ENCODE measurements around the gene AGO1.

The AGO1 gene

GRCh38 chr1:35980090-35980489, 97.1 kb downstream of the AGO1 start:
- Histone ChIP-seq H3K4me3 (ENCODE audit: low read depth, low read length) (no peak overlapping the region), H3K4me2 (ENCODE audit: low read length) (no peak overlapping the region), H3K79me2 (no peaks in the 10 kb centered on the region), H3K27me3 (ENCODE audit: control insufficient read depth, insufficient read depth, low read length) (no peaks in the 10 kb centered on the region), H3K36me3 (ENCODE audit: control insufficient read depth, insufficient read depth, low read length) (no peaks in the 10 kb centered on the region), H3K9ac (no peak overlapping the region), H2AFZ (no peak overlapping the region), H3K9me3 (ENCODE audit: control insufficient read depth, low read length) (no peaks in the 10 kb centered on the region), H3K27ac (no peak overlapping the region), H3K4me1 (no peaks in the 10 kb centered on the region)
- no peak for TF ChIP-seq CTCF (IDR thresholded peaks at IDR 0.05)
